NT2/D1 (cell line): Measurements from ENCODE around the gene TIMM21.

Source experiments
- SUZ12 ChIP-seq: IDR thresholded peaks from 2 replicates; pipeline ENCODE4 v1.6.1; 2011; ENCODE audit not compliant: insufficient read length, insufficient read depth; ENCODE audit errors: extremely low read depth
- ZNF274 ChIP-seq: IDR thresholded peaks from 2 replicates; pipeline ENCODE4 v1.6.1; 2011; ENCODE audit warnings: mild to moderate bottlenecking, low read depth, low read length

DNA sequence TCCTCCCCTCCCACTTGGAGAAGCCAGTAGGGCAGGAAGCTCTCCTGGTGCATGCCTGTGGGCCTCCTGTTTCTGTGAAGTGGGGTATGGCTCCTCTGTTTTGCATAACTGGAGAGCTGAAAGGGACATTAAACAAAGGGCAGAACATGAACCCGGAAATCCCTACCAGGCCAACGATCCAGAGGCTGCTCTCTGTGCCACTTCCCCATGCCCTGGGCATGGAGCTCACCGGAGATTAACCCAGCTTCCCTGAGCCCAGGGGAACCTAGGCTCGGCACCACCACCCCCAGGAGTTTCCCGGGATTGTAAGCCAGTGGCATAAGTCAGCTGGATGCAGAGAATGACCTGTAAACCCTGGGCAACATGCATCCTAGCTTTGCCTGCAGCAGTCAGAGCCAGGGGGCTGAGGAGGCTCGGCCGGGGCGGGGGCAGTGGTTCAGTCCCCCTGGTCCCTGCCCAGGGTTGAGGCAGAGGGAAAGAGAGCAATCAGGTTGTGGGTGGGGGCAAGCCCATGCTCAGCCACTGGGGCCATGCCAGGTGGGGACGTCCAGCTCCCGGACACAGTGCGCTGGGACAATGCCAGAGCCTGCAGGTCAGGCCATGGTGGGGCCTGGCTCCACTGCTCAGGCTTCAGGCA lies 49.5 kb downstream of the TIMM21 start:
- TF ChIP-seq SUZ12 (no peak), ZNF274 (no peak)
